Activated CD4-positive, CD25-positive, alpha-beta regulatory T cell treated with anti-CD3 and anti-CD28 coated beads, Interleukin-2, amount 50 U/mL, for 24 hours (primary cell): ENCODE results near the gene ARHGAP10.

Experiments
- ATAC-seq, 2 donors: fragments of 150-1000 bp; cut with Tn5 transposase; one replicate each; pipeline ENCODE4 v1.10.0; 2021; ENCODE audit warnings: mild to moderate bottlenecking in 1 of 2, moderate library complexity in 1 of 2

ARHGAP10 gene

GRCh38 chr4:147733716-147734344 is 1.9 kb downstream of the ARHGAP10 start:
- ATAC-seq: no peak

GRCh38 chr4:147734496-147734895 is 2.6 kb downstream of the ARHGAP10 start:
- ATAC-seq: no peak

- no peak for ATAC-seq
These were observed 3.8 kb downstream of the ARHGAP10 start for GRCh38 chr4:147735413-147736301.

GRCh38 chr4:147736458-147736857 is 4.6 kb downstream of the ARHGAP10 start:
- ATAC-seq: no peak

GRCh38 chr4:147737623-147738022 is 5.7 kb downstream of the ARHGAP10 start:
- ATAC-seq: no peak

DNA sequence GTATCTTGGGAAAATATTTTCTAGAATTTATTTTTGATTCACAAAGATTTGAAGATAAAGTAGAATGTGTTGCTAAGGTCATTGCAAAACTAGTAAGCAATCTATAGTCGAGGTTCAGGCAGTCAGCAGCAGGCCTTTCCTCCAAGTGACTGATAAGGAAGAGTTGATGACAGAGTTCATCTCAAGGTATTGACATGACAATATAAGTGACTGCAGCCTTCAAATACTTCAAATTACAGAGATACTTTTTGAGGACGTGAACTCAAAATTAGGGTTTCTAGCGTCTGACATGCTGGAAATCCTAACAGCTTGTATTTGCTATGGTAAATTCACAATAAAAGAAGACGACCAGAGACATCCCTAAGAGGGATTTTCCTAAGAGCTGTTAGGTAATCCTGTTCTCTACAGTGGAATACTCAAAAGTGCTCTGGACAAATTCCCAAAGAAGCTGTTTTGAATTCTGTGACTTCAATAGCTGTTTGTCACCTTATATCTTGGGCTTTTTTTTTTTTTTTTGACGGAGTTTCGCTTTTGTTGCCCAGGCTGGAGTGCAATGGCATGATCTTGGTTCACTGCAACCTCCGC is 7.4 kb downstream of the ARHGAP10 start:
- ATAC-seq: no peak

GRCh38 chr4:147740176-147740575 is 8.3 kb downstream of the ARHGAP10 start:
- no peak for ATAC-seq

DNA sequence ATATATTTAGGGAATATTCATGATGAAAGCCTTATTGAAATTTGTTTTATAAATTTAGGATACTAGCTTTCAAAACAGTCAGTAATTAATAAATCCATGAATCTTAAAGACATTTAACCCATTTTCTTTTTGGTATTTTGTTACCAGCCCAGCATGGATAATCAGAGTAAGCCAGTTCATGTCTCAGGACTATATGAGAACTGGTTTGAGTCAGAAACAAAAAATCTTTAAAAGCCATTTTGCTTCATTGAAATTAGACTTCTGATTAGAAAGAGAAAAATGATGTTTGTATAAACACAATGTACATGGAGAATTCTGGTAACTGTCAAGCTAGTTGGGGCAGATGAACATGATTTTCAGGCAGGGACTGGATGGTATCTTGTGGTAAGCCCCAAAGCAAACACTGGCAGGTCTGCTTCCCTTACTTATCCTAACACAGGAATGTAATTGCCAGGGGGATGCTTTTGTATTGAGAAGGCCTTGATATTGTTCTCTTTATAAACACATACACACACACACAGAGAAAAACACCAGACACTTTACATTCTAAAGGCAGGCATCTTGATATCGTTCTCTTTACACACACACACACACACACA is 9.4 kb downstream of the ARHGAP10 start:
- no peak for ATAC-seq

DNA sequence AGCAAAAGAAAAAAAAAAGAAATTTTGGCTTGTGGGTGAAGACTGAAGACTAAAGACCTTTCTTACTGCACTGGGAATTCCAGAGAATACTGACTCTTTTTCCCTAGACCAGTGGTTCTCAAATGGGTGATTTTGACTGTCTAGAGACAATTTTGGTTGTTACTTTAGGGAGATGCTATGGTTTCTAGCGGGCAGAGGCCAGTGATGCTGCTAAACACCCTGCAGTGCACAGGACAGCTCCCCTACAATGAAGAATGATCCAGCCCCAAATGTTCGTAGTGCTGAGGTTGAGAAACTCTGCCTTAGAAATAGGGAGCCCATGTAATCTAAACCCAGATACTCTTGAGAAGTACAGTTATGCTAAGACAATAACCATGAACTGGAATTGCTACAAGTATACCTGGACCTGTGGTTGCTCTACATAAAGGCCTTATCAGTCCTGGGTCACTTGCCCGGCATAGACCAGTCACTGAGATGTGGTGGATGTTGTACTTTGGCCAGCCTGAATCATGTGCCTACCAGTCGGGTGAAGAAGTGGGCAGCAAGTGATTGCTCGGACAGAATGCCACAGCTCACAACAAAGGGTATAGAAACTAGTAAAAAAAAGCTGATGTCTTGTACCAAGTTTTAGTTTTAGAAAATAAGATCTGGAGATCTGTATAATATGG is 16.0 kb downstream of the ARHGAP10 start:
- no peak for ATAC-seq

- no peak for ATAC-seq
These were observed 18.0 kb downstream of the ARHGAP10 start for GRCh38 chr4:147749811-147750321.

DNA sequence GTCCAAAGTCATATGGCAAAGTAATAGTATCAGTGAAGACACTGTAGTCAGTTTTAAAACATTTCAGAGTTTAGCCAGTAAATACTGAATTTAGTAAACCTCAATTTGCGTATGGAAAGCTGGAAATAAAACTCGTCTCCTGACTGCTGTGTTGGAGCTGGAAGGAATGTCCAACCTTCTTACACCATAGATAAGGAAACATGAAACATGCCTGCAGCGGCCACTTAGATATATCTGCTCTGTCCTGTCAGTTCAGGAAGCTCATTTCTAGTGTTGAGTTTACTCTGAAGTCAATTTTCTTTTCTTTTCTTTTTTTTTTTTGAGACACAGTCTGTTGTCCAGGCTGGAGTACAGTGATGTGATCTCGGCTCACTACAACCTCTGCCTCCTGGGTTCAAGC is 21.2 kb downstream of the ARHGAP10 start:
- no peak for ATAC-seq

DNA sequence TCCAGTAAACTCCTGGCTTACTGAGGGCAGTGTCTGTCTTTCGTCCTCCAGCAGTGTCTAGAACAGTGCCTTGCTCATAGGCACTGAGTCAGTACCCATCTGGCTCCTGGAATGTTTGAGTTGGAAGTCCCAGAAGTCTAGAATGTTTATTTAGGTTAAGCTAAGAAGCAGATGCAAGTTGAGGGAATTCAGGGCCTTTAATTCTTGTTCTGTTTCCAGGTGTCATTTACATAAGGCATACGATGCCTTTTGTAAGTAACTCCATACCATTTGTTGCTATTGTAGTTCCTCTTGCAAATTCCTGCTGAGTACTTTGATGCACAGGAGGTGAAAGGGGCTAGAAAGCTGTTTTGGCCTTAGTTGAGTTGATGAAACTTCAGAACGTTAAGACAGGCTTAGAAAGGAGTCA is 22.2 kb downstream of the ARHGAP10 start:
- no peak for ATAC-seq

- no peak for ATAC-seq
These were observed 23.8 kb downstream of the ARHGAP10 start for GRCh38 chr4:147755561-147756295.

DNA sequence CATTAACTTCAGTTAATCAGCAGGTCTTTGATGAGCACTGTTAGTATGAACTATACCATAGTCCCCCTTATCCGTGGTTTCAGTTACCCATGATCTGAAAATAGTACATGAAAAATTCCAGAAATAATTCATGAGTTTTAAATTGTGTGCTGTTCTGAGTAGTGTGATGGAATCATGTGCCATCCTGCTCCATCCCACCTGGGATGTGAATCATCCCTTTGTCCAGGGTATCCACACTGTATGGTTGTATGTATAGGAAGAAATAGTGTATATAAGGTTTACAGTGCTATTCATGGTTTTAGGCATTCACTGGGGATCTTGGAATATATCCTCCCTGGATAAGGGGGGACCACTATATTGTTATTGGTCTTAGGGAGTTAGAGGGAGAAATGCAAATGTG is 24.5 kb downstream of the ARHGAP10 start:
- ATAC-seq: no peak

GRCh38 chr4:147760176-147760575 is 28.3 kb downstream of the ARHGAP10 start:
- no peak for ATAC-seq

- ATAC-seq: no peak
These were observed 28.8 kb downstream of the ARHGAP10 start for GRCh38 chr4:147760695-147761094.

DNA sequence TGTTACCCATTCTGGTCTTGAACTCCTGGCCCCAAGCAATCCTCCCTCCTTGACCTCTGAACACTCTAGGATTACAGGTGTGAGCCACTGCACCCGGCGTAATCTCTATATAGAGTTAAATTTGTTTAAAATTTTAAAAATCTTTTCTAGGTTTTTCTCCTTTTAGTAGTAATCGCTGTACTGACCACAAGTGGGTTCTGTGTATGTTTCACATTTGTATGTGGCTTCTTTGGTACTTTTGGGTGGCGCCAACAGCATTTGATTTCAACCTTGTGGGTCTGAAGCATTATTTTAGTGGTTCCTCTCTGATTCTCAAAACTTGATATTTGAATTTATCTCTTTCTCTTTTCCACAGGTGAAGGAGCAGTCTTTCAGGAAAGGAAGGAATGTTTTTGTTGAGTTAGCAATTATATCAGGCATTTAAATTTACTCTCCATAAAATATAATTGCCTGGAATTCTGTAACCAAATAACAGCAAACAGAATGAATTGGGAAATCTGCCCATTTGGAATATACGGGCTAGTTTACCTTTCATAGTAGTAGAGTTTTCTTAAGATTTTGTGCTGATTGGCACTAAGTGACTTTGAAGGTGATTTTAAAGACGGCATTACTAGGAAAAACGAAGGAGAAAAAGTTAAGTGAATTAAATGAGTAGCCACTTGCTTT is 29.5 kb downstream of the ARHGAP10 start:
- ATAC-seq: no peak

GRCh38 chr4:147764337-147764736 is 32.4 kb downstream of the ARHGAP10 start:
- ATAC-seq: no peak

DNA sequence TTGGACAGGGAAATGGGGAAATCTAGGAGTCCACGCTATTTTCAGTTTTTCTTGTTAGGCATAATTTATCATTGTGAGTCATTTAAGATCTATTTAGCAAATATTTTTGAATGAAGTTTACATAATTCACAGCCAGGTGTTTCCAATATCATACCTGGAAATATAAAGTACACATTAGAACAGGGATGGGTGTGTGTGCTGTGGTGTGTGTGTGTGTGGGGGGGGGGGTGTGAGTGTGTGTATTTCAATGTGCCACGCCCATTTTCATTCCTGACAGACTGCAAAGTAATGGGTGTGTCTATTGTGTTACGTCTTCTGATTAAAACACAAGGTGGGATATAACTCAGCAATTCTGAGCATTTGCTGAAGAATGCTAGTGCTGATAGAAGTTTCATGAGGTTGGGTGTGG is 33.2 kb downstream of the ARHGAP10 start:
- no peak for ATAC-seq

GRCh38 chr4:147768113-147768512 is 36.2 kb downstream of the ARHGAP10 start:
- peak in 1 of 2 donors; percentile 24 for ATAC-seq

DNA sequence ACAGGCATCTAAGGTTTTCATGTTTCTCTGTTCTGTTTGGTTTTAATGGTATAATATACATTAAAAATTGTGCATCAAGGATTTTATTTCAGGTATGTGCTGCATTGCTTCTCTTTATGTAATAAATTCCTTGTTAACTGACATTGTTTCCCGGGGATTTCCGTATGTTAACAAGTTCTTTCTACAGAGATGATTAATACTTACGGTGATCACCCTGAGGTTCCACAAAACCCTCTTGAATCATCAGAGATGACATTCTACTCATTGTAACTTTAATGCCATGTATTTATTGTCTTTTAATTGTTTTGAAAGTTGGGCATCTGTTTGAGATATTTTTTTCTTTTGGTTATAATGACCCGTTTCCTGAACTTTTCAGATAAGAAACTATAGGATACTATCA is 37.5 kb downstream of the ARHGAP10 start:
- peak in 1 of 2 donors; percentile 62 for ATAC-seq
